ENCODE measurements around the gene BMP15.

Gene BMP15

GRCh38 chrX:50910685-50911176 is at the start of gene BMP15:
BMP15 (plus strand) TSS chrX:50910735; CDS start chrX:50910784, 49 bp downstream.
- DNase-seq (ENCODE audit: low read depth in 2 of 2) = no peak

- no peak for DNase-seq (ENCODE audit: low read depth in 2 of 2)
Observed at GRCh38 chrX:50863471-50863870, 47.1 kb upstream of the BMP15 start.

GRCh38 chrX:50865311-50865710 is 45.2 kb upstream of the BMP15 start:
- no peak for DNase-seq (ENCODE audit: low read depth in 2 of 2)

- no peak for DNase-seq (ENCODE audit: low read depth in 2 of 2)
Observed at GRCh38 chrX:50871922-50872453, 38.5 kb upstream of the BMP15 start.

- no peak for DNase-seq (ENCODE audit: low read depth in 2 of 2)
Observed at GRCh38 chrX:50874876-50875275, 35.7 kb upstream of the BMP15 start.

GRCh38 chrX:50876551-50876950 is 34.0 kb upstream of the BMP15 start:
- DNase-seq (ENCODE audit: low read depth in 2 of 2) = no peak

- DNase-seq (ENCODE audit: low read depth in 2 of 2) = no peak
Observed at GRCh38 chrX:50877310-50877709, 33.2 kb upstream of the BMP15 start.

- DNase-seq (ENCODE audit: low read depth in 2 of 2) = no peak
Observed at GRCh38 chrX:50881028-50881427, 29.5 kb upstream of the BMP15 start.

- DNase-seq (ENCODE audit: low read depth in 2 of 2) = no peak
Observed at GRCh38 chrX:50888884-50889283, 21.7 kb upstream of the BMP15 start.

GRCh38 chrX:50889582-50889981 is 21.0 kb upstream of the BMP15 start:
- DNase-seq (ENCODE audit: low read depth in 2 of 2) = no peak

- no peak for DNase-seq (ENCODE audit: low read depth in 2 of 2)
Observed at GRCh38 chrX:50893047-50893446, 17.5 kb upstream of the BMP15 start.

GRCh38 chrX:50893466-50893865 is 17.1 kb upstream of the BMP15 start:
- no peak for DNase-seq (ENCODE audit: low read depth in 2 of 2)

GRCh38 chrX:50905334-50905733 is 5.2 kb upstream of the BMP15 start:
- no peak for DNase-seq (ENCODE audit: low read depth in 2 of 2)

GRCh38 chrX:50913520-50913919 is 3.0 kb downstream of the BMP15 start:
- DNase-seq (ENCODE audit: low read depth in 2 of 2) = no peak

GRCh38 chrX:50920132-50920531 is 9.6 kb downstream of the BMP15 start:
- DNase-seq (ENCODE audit: low read depth in 2 of 2) = no peak

GRCh38 chrX:50927127-50927526 is 16.6 kb downstream of the BMP15 start:
- DNase-seq (ENCODE audit: low read depth in 2 of 2) = no peak

- DNase-seq (ENCODE audit: low read depth in 2 of 2) = no peak
Observed at GRCh38 chrX:50941638-50942037, 31.1 kb downstream of the BMP15 start.

GRCh38 chrX:50942471-50942870 is 31.9 kb downstream of the BMP15 start:
- no peak for DNase-seq (ENCODE audit: low read depth in 2 of 2)

GRCh38 chrX:50952406-50952805 is 41.9 kb downstream of the BMP15 start:
- DNase-seq (ENCODE audit: low read depth in 2 of 2) = no peak

- no peak for DNase-seq (ENCODE audit: low read depth in 2 of 2)
Observed at GRCh38 chrX:50953832-50954231, 43.3 kb downstream of the BMP15 start.

GRCh38 chrX:50962156-50962555 is 51.6 kb downstream of the BMP15 start:
- DNase-seq (ENCODE audit: low read depth in 2 of 2) = no peak

GRCh38 chrX:50963842-50964241 is 53.3 kb downstream of the BMP15 start:
- no peak for DNase-seq (ENCODE audit: low read depth in 2 of 2)
